HCT116 (cell line): ENCODE results near the gene ABCB7. TPM values are rescaled to one million over a fixed set of nuclear protein-coding genes. Genes with fewer than 3 reads are reported as not detected.

ENCODE experiments used
- ATAC-seq: fragments of 200-7000 bp; cut with Tn5 transposase; 2 replicates; pipeline ENCODE4 v1.9.1; 2020; ENCODE audit warnings: mild to moderate bottlenecking, moderate library complexity
- BruUV-seq: library from RNA; stranded (reverse); fragments of 400-500 nt; replicated peaks from 2 replicates; lab custom pipeline; 2021; lab: Mats Ljungman, UMichigan
- CTCF ChIA-PET: fragments of 300-600 bp; sonication (Branson Sonifier 250); formaldehyde crosslinking; loops from one replicate; lab custom pipeline; 2021; ENCODE audit warnings: antibody characterized with exemption; lab: Charles Lee
- POLR2A ChIA-PET: fragments of 300-600, 350-600 bp; sonication (Branson Sonifier 250); formaldehyde crosslinking; loops from one replicate; lab custom pipeline; 2021; ENCODE audit warnings: antibody characterized with exemption; lab: Charles Lee
- RAD21 ChIA-PET, 2 experiments: fragments of 300-600 bp; sonication (Branson Sonifier 250); formaldehyde crosslinking; loops; one replicate each; lab custom pipeline; 2023; ENCODE audit warnings: low total read pairs in 2 of 2; ENCODE audit not compliant: uncharacterized antibody in 2 of 2, unreplicated experiment in 2 of 2, low non-redundant PET in 1 of 2; lab: Charles Lee
- DNase-seq: peaks from one replicate; pipeline ENCODE4 v3.0.0-alpha.2; 2010; ENCODE audit warnings: low read depth, low spot score
- H2AFZ ChIP-seq: fragments of 200-600 bp; shearing (Covaris generic), sonication (generic); 2 replicates; pipeline ENCODE4 v1.6.1; 2017; ENCODE audit warnings: low read depth, mixed run types, mixed read lengths, antibody characterized with exemption, low read length; ENCODE audit not compliant: poor library complexity, severe bottlenecking
- H3K27ac ChIP-seq: 2 replicates; pipeline ENCODE4 v1.5.1; 2012; ENCODE audit warnings: low read depth, low read length
- H3K27me3 ChIP-seq: fragments of 200-600 bp; sonication (generic); 2 replicates; pipeline ENCODE4 v1.6.1; 2016; ENCODE audit warnings: mixed run types, low read length, mixed read lengths; ENCODE audit not compliant: insufficient read depth
- H3K36me3 ChIP-seq, 2 experiments: fragments of 200-500 bp in 1 of 2; fragments of 200-600 bp in 1 of 2; sonication (Bioruptor generic) in 1 of 2; sonication (generic) in 1 of 2; 2 replicates each; pipeline versions ENCODE4 v1.5.1 to v1.6.1; 2014 to 2016; ENCODE audit warnings: low read length in 2 of 2, inconsistent platforms in 1 of 2, mixed read lengths in 1 of 2, mixed run types in 1 of 2; ENCODE audit not compliant: insufficient read depth in 2 of 2, control insufficient read depth in 1 of 2
- H3K4me1 ChIP-seq, 2 experiments: fragments of 200-600 bp in 1 of 2; sonication (generic) in 1 of 2; 2 replicates each; pipeline versions ENCODE4 v1.5.1 to v1.6.1; 2012 to 2017; ENCODE audit warnings: low read length in 2 of 2, inconsistent platforms in 1 of 2, mild to moderate bottlenecking in 1 of 2, mixed read lengths in 1 of 2, mixed run types in 1 of 2, moderate library complexity in 1 of 2; ENCODE audit not compliant: insufficient read depth in 2 of 2, control insufficient read depth in 1 of 2
- H3K4me2 ChIP-seq: fragments of 200-600 bp; sonication (generic); 2 replicates; pipeline ENCODE4 v1.6.1; 2017; ENCODE audit warnings: mixed run types, low read length, mixed read lengths
- H3K4me3 ChIP-seq, 2 experiments: fragments of 200-600 bp in 1 of 2; sonication (generic) in 1 of 2; replicated peaks in 1 of 2; 2 replicates each; pipeline ENCODE4 v1.5.1; 2011 to 2016; ENCODE audit warnings: low read length in 2 of 2, control low read depth in 1 of 2, low read depth in 1 of 2, mild to moderate bottlenecking in 1 of 2, mixed read lengths in 1 of 2, mixed run types in 1 of 2
- H3K79me2 ChIP-seq: fragments of 200-600 bp; sonication (generic); 2 replicates; pipeline ENCODE4 v1.6.1; 2017; ENCODE audit warnings: mild to moderate bottlenecking, mixed run types, low read length, moderate library complexity, mixed read lengths; ENCODE audit not compliant: insufficient read depth
- H3K9ac ChIP-seq: fragments of 200-600 bp; sonication (generic); 2 replicates; pipeline ENCODE4 v1.6.1; 2016; ENCODE audit warnings: low read length, mixed read lengths
- H3K9me2 ChIP-seq: fragments of 200-600 bp; sonication (generic), shearing (Covaris generic); 2 replicates; pipeline ENCODE4 v1.6.1; 2017; ENCODE audit warnings: mixed run types, mild to moderate bottlenecking, moderate library complexity; ENCODE audit not compliant: insufficient read depth
- H3K9me3 ChIP-seq, 2 experiments: fragments of 200-500 bp in 1 of 2; fragments of 200-600 bp in 1 of 2; sonication (Bioruptor generic) in 1 of 2; sonication (generic) in 1 of 2; 2 replicates each; pipeline ENCODE4 v1.6.1; 2014 to 2017; ENCODE audit warnings: low read length in 2 of 2, mixed read lengths in 2 of 2, inconsistent platforms in 1 of 2, low read depth in 1 of 2, mild to moderate bottlenecking in 1 of 2, mixed run types in 1 of 2, moderate library complexity in 1 of 2; ENCODE audit not compliant: control insufficient read depth in 1 of 2, insufficient read depth in 1 of 2
- H4K20me1 ChIP-seq: fragments of 200-600 bp; sonication (generic), shearing (Covaris generic); 2 replicates; pipeline ENCODE4 v1.6.1; 2017; ENCODE audit warnings: mixed run types, mild to moderate bottlenecking, moderate library complexity; ENCODE audit not compliant: insufficient read depth
- CEBPB ChIP-seq: IDR thresholded peaks from 2 replicates; pipeline ENCODE4 v1.6.1; 2012; ENCODE audit warnings: low read depth
- EZH2 ChIP-seq: fragments of 200-600 bp; sonication (generic); IDR thresholded peaks from 2 replicates; pipeline ENCODE4 v1.6.1; 2017; ENCODE audit warnings: antibody characterized with exemption, mixed run types
- RAD21 ChIP-seq: IDR thresholded peaks from 2 replicates; pipeline ENCODE4 v1.6.1; 2012; ENCODE audit warnings: low read depth, mild to moderate bottlenecking
- intact Hi-C: fragments of 100-400 bp; cut with micrococcal nuclease; formaldehyde crosslinking; loops from 2 replicates; pipeline ENCODE4 v1.10.0; 2022
- total RNA-seq: library from RNA; stranded (reverse); gene quantifications from one replicate; pipeline ENCODE4 v1.2.1, GENCODE V29; 2021; ENCODE audit not compliant: unreplicated experiment
- TF ChIP-seq, protein P1 (sequence below), 3 experiments: fragments of 200-600 bp in 1 of 3; sonication (generic) in 1 of 3; IDR thresholded peaks in 2 of 3; conservative IDR thresholded peaks in 1 of 3; 2 replicates each; pipeline ENCODE4 v1.5.1; 2012 to 2017; ENCODE audit warnings: low read depth in 2 of 3, low read length in 2 of 3, antibody characterized with exemption in 1 of 3, borderline replicate concordance in 1 of 3, control low read depth in 1 of 3, mild to moderate bottlenecking in 1 of 3, mixed read lengths in 1 of 3, mixed run types in 1 of 3, moderate library complexity in 1 of 3; ENCODE audit not compliant: insufficient read depth in 1 of 3

The ABCB7 gene
- total RNA-seq, 1 experiment from 2014 or later: 24.6 TPM

DNA sequence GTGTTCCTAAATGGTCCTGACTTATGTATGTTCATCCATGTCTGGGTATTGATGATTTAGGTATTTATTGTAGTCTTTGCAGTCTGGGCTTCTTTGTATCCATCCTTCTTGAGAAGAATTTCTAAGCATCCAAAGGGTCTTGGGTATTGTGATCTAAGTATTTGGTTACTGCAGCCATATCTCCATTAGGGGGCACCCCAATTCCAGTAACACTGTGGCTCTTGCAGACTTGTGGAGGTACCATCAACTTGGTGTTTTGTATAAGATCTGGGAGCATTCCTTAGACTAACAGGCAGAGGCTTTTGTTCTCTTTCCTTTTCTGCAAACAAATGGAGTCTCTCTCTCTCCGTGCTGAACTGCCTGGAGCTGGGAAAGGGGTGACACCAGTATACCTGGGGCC lies 117.2 kb downstream of the ABCB7 start:
- no peak overlapping the region for H3K4me3 ChIP-seq
- no peak overlapping the region for H2AFZ ChIP-seq
- no peak overlapping the region for H3K9ac ChIP-seq
- no peaks in the 10 kb centered on the region for H3K9me3 ChIP-seq
- no peaks in the 10 kb centered on the region for H3K9me2 ChIP-seq
- H3K27ac ChIP-seq: no peak overlapping the region
- no TSS peak for BruUV-seq
- peak; percentile 8 for DNase-seq
- no peak overlapping the region for H3K4me2 ChIP-seq
- no peaks in the 10 kb centered on the region for H3K4me1 ChIP-seq
- TF ChIP-seq CEBPB (no peak), RAD21 (peak; percentile 55), EZH2 (no peak)
- TF ChIP-seq, protein P1, sequence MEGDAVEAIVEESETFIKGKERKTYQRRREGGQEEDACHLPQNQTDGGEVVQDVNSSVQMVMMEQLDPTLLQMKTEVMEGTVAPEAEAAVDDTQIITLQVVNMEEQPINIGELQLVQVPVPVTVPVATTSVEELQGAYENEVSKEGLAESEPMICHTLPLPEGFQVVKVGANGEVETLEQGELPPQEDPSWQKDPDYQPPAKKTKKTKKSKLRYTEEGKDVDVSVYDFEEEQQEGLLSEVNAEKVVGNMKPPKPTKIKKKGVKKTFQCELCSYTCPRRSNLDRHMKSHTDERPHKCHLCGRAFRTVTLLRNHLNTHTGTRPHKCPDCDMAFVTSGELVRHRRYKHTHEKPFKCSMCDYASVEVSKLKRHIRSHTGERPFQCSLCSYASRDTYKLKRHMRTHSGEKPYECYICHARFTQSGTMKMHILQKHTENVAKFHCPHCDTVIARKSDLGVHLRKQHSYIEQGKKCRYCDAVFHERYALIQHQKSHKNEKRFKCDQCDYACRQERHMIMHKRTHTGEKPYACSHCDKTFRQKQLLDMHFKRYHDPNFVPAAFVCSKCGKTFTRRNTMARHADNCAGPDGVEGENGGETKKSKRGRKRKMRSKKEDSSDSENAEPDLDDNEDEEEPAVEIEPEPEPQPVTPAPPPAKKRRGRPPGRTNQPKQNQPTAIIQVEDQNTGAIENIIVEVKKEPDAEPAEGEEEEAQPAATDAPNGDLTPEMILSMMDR (IDR thresholded peaks at IDR 0.05 in 2 of 3, conservative IDR thresholded peaks at IDR 0.05 in 1 of 3; ENCODE audit: borderline replicate concordance in 1 of 3, insufficient read depth in 1 of 3, low read depth in 2 of 3, low read length in 2 of 3): peak; percentile 6 to 48 (median 44); a peak in 4 of 6 replicates
- TF ChIP-seq, all 23 proteins: peak for 2
- Histone ChIP-seq H3K36me3 (no peaks in the 10 kb centered on the region), H4K20me1 (no peaks in the 10 kb centered on the region), H3K27me3 (no peaks in the 10 kb centered on the region), H3K79me2 (no peaks in the 10 kb centered on the region)
- intact Hi-C loops: loop anchor here (2.0 kb wide), 1 partner anchor 566 kb away; no protein-coding TSS in a partner anchor
- ChIA-PET POLR2A (no interaction called here), RAD21 (no interaction called here), CTCF (no interaction called here)
- peak; percentile 60; the same call in 1 of the 2 replicates for ATAC-seq

Other genes starting within 250 kb of the ABCB7 start
- not detected for gene NEXMIF, start 230.8 kb downstream of the ABCB7 start, total RNA-seq
- gene UPRT, start 117.8 kb upstream of the ABCB7 start, total RNA-seq: 10.3 TPM